ENCODE results near the gene CXCR6. TPM values are rescaled to one million over a fixed set of nuclear protein-coding genes. Genes with fewer than 3 reads are reported as not detected.

Gene CXCR6
- total and polyA plus RNA-seq, 8 donors, result 0.61 to 4.1 (median 1.2) TPM

DNA sequence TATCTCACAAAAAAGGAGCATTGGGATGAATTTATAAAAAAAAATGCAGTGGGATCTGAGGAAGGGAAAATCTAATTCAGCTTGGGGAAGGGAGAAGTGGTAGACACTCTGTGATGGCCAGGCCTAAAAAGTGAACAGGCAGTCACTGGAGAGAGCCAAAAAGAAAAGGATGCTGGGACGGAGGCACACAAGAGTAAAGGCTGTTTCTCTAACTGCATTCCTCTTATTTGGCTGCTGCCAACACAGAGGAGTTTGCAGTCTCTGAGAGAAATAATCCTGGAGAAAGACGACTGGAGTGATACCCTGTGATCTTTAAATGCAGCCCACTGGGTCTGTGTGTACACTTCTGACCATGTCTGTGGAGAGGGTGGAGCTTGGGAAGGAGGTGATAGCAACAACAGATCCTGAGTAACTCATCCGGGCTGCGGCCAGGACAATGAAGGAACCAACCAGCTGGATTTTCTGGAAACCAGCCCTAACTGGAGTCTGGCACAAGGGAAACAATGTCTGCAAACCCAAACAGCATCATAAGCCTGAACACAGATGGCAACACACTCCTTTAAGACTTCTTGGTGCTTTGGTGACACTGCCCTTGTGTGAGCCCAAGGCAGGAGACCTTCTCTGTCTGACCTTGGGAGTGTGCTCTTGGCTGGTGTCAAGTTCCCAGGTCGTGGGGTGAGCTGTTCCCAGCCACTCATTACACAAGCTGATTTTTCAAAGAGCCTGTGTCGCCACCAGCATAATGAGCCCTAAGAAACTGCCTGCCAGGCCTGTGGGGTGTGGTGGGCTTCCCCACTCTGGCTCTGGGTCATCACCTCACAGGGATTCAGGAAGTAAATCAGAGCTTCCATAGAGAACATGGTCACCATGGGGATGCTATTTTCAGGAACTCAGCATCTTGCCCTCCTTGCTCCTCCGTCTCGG is 44.4 kb downstream of the CXCR6 start:
- H3K27me3 ChIP-seq, result no peaks in the 10 kb centered on the region
- intact Hi-C loops (cut with DNase I), result no loop called here
- ATAC-seq, result peak; percentile 1
- peak overlapping the region; percentile 74 to 81 for H3K27ac ChIP-seq
- H3K9me3 ChIP-seq, result no peaks in the 10 kb centered on the region
- no peak overlapping the region for H3K4me3 ChIP-seq
- peak in 2 of 4 donors; percentile 68 to 72 for DNase-seq
- H3K4me1 ChIP-seq, result peaks cover 47 to 75% of the 10 kb centered on the region in 2 donors
- H3K36me3 ChIP-seq, result peaks cover 0 to 28% of the 10 kb centered on the region in 2 donors
- no peak for TF ChIP-seq CTCF (IDR thresholded peaks at IDR 0.05)

DNA sequence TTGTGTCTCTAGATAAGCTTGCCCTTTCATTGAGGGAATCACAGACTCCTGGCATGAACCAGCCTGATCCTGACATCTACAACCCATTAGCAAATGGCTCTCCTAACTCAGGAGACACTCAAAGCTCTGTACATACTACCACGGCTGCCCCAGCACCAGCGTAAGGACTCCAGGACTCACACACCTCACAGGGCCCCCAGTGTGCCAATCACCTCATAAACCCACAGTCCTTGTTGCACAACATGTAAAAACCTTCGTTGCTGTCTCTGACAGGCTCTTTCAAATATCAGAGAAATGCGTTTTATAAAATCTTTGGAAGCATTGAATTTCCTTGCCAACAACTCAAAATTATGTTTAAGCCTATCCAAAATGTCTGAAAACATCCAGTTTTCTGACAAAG is 45.1 kb downstream of the CXCR6 start:
- DNase-seq (no peak), ATAC-seq (peak; percentile 8)
- TF ChIP-seq CTCF (IDR thresholded peaks at IDR 0.05), result no peak
- H3K4me1 ChIP-seq, result peaks cover 55 to 82% of the 10 kb centered on the region in 2 donors
- no peak overlapping the region for H3K4me3 ChIP-seq
- peaks cover 0 to 20% of the 10 kb centered on the region in 2 donors for H3K36me3 ChIP-seq
- H3K27me3 ChIP-seq, result no peaks in the 10 kb centered on the region
- peak overlapping the region; percentile 74 to 81 for H3K27ac ChIP-seq
- intact Hi-C loops (cut with DNase I), result no loop called here
- H3K9me3 ChIP-seq, result no peaks in the 10 kb centered on the region

GRCh38 chr3:45988804-45989203 is 45.5 kb downstream of the CXCR6 start:
- Histone ChIP-seq H3K36me3 (peaks cover 0 to 16% of the 10 kb centered on the region in 2 donors), H3K4me1 (peaks cover 55 to 87% of the 10 kb centered on the region in 2 donors), H3K27me3 (no peaks in the 10 kb centered on the region), H3K4me3 (no peak overlapping the region), H3K9me3 (no peaks in the 10 kb centered on the region), H3K27ac (peak overlapping the region; percentile 74 to 81)
- intact Hi-C loops (cut with DNase I), result no loop called here
- DNase-seq (no peak), ATAC-seq (no peak)
- TF ChIP-seq CTCF (IDR thresholded peaks at IDR 0.05), result no peak

GRCh38 chr3:45990181-45990580 is 46.9 kb downstream of the CXCR6 start:
- peaks cover 61 to 95% of the 10 kb centered on the region in 2 donors for H3K4me1 ChIP-seq
- H3K9me3 ChIP-seq, result no peaks in the 10 kb centered on the region
- intact Hi-C loops (cut with DNase I), result no loop called here
- H3K27me3 ChIP-seq, result no peaks in the 10 kb centered on the region
- peaks cover 0 to 2% of the 10 kb centered on the region in 2 donors for H3K36me3 ChIP-seq
- DNase-seq (no peak), ATAC-seq (no peak)
- H3K4me3 ChIP-seq, result no peak overlapping the region
- TF ChIP-seq CTCF (IDR thresholded peaks at IDR 0.05), result no peak
- no peak overlapping the region for H3K27ac ChIP-seq

GRCh38 chr3:45991341-45991740 is 48.1 kb downstream of the CXCR6 start:
- ATAC-seq (no peak), DNase-seq (peak in 1 of 4 donors; percentile 47)
- Histone ChIP-seq H3K9me3 (no peaks in the 10 kb centered on the region), H3K27me3 (no peaks in the 10 kb centered on the region), H3K36me3 (no peaks in the 10 kb centered on the region), H3K27ac (peak overlapping the region; percentile 23 to 41), H3K4me3 (no peak overlapping the region), H3K4me1 (peaks cover 51 to 88% of the 10 kb centered on the region in 2 donors)
- TF ChIP-seq CTCF (IDR thresholded peaks at IDR 0.05), result no peak
- intact Hi-C loops (cut with DNase I), result no loop called here
